Pancreas (tissue), 10 donors: Measurements from ENCODE around the gene CIROP. TPM values are rescaled to one million over a fixed set of nuclear protein-coding genes. Genes with fewer than 3 reads are reported as not detected.

Experiments used
- ATAC-seq, 4 donors: fragments of 200-7000 bp; cut with Tn5 transposase; one replicate each; pipeline versions ENCODE4 v1.8.0 to v1.9.1; 2020; ENCODE audit warnings: mild to moderate bottlenecking in 4 of 4, moderate library complexity in 4 of 4
- DNase-seq, 6 donors: peaks; one replicate each; pipeline ENCODE4 v3.0.0-alpha.2; 2020
- FAIRE-seq: peaks from 2 replicates; lab custom pipeline; 2012; peaks lifted over from hg19 to GRCh38; lab: Jason Lieb, UNC
- H3K27ac ChIP-seq, 4 donors: fragments of 200-600 bp; sonication (generic); 1 replicate in 3 of 4; 2 replicates in 1 of 4; pipeline versions ENCODE4 v1.5.0 to v1.8.0; 2020
- H3K27me3 ChIP-seq, 4 donors: fragments of 200-600 bp; one replicate each; pipeline ENCODE4 v1.8.0; 2021
- H3K36me3 ChIP-seq, 3 donors: fragments of 200-600 bp; sonication (generic) in 1 of 3; one replicate each; pipeline versions ENCODE4 v1.5.0 to v1.8.0; 2020 to 2021
- H3K4me1 ChIP-seq, 3 donors: fragments of 200-600 bp; one replicate each; pipeline ENCODE4 v1.8.0; 2021
- H3K4me3 ChIP-seq, 4 donors: fragments of 200-600 bp; sonication (generic) in 2 of 4; one replicate each; pipeline versions ENCODE4 v1.5.0 to v1.8.0; 2020 to 2021
- H3K9me3 ChIP-seq, 4 donors: fragments of 200-600 bp; one replicate each; pipeline ENCODE4 v1.8.0; 2021
- CTCF ChIP-seq, 4 donors: fragments of 200-600 bp; sonication (generic) in 3 of 4; IDR thresholded peaks; one replicate each; pipeline versions ENCODE4 v1.5.0 to v1.8.0; 2021; ENCODE audit warnings: antibody characterized with exemption in 4 of 4
- WGBS, 2 donors: extraction: QIAGEN DNeasy Blood & Tissue Kit; methylation state at CpG; one replicate each; pipeline ENCODE4 v1.1.7; 2013; 5-methylcytosine and 5-hydroxymethylcytosine counted together
- intact Hi-C, 3 donors: fragments of 100-400 bp; cut with DNase I; formaldehyde crosslinking; loops; one replicate each; pipeline versions ENCODE4 v1.11.1 to v1.14.2; 2022
- polyA plus RNA-seq, 2 donors: library from polyadenylated mRNA; stranded (reverse); fragments of 200-250 nt; gene quantifications; one replicate each; pipeline ENCODE4 v1.2.3, GENCODE V29; 2013
- total RNA-seq, 6 donors: library from RNA; stranded (reverse); fragmentation: NEBNext Ultra II Directional in 4 of 6; extraction: Animal tissue kit (Norgen Biotek cat#: 25700) in 4 of 6; gene quantifications; one replicate each; pipeline versions ENCODE4 v1.2.1 to v1.2.4, GENCODE V29; 2021 to 2023
- donor health status: healthy with polysubstance abuse.
- donor health status: DM: no; HTN: no; CAD: no; lungs with moderate emphysema.
- donor health status: DM: no; HTN: no; CAD: no.
- donor health status: control.
- donor health status: control.
- donor health status: Bipolar disorder and iron deficiency.
- donor health status: DM: yes; HTN: yes; CAD: no.
- donor health status: DM: no; HTN: no; CAD: no.
- donor health status: DM: no; HTN: no; CAD: no.
- donor health status: DM: yes; HTN: yes; CAD: no.

The CIROP gene
- total and polyA plus RNA-seq, 8 donors, result not detected

- 65 to 70% methylated on average over 2 of the region's 2 CpGs for WGBS, 2 donors
- TF ChIP-seq CTCF (IDR thresholded peaks at IDR 0.05), result no peak
- Histone ChIP-seq H3K4me3 (no peak overlapping the region), H3K9me3 (no peaks in the 10 kb centered on the region), H3K4me1 (peaks cover 5 to 21% (median 18%) of the 10 kb centered on the region in 3 donors), H3K27me3 (no peaks in the 10 kb centered on the region), H3K36me3 (peaks cover 0 to 36% (median 18%) of the 10 kb centered on the region in 3 donors), H3K27ac (no peak overlapping the region)
- FAIRE-seq, result no peak
- no peak for ATAC-seq
- intact Hi-C loops, result no loop called here
- no peak for DNase-seq
Observed at GRCh38 chr14:23093104-23093503, 11.7 kb downstream of the CIROP start.

- Histone ChIP-seq H3K27ac (no peak overlapping the region), H3K4me3 (no peak overlapping the region), H3K36me3 (peaks cover 0 to 41% (median 18%) of the 10 kb centered on the region in 3 donors), H3K9me3 (no peaks in the 10 kb centered on the region), H3K27me3 (no peaks in the 10 kb centered on the region), H3K4me1 (peaks cover 2 to 17% (median 15%) of the 10 kb centered on the region in 3 donors)
- ATAC-seq (no peak), DNase-seq (no peak), FAIRE-seq (no peak)
- no peak for TF ChIP-seq CTCF (IDR thresholded peaks at IDR 0.05)
- intact Hi-C loops, result no loop called here
- WGBS, 2 donors, result 80 to 91% methylated on average over 10 to 12 of the region's 12 CpGs
Observed at GRCh38 chr14:23091294-23092225, 13.2 kb downstream of the CIROP start.

DNA sequence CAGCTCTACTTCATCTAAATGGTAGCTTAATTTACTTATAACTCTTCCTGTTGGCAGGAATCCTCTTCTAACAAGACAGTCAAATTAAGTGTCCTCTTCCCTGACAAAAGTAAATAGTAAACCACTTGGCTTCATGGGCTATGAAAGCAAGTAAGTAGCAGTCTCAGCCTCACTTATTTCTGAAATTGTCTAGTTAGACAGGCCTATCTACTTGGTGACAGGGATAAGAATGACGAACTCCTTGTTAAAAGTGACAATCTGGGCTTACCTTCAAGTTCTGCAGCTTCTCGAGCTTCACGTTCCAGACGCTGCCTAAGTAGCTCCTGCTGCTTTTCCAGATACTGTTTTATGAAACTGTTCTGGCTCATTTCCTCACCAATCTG is 14.5 kb downstream of the CIROP start:
- no peak for TF ChIP-seq CTCF (IDR thresholded peaks at IDR 0.05)
- 82% methylated on average over 4 of the region's 4 CpGs for WGBS, 2 donors
- Histone ChIP-seq H3K36me3 (peaks cover 0 to 53% (median 21%) of the 10 kb centered on the region in 3 donors), H3K27ac (no peak overlapping the region), H3K4me1 (peaks cover 0 to 15% (median 15%) of the 10 kb centered on the region in 3 donors), H3K4me3 (no peak overlapping the region), H3K27me3 (no peaks in the 10 kb centered on the region), H3K9me3 (no peaks in the 10 kb centered on the region)
- intact Hi-C loops, result no loop called here
- FAIRE-seq, result no peak
- ATAC-seq, result no peak
- DNase-seq, result no peak

GRCh38 chr14:23089498-23090253 is 15.1 kb downstream of the CIROP start:
- Histone ChIP-seq H3K27ac (no peak overlapping the region), H3K9me3 (no peaks in the 10 kb centered on the region), H3K27me3 (no peaks in the 10 kb centered on the region), H3K36me3 (peaks cover 0 to 59% (median 22%) of the 10 kb centered on the region in 3 donors), H3K4me3 (no peak overlapping the region), H3K4me1 (peaks cover 0 to 15% (median 15%) of the 10 kb centered on the region in 3 donors)
- FAIRE-seq, result no peak
- no peak for ATAC-seq
- intact Hi-C loops, result no loop called here
- no peak for TF ChIP-seq CTCF (IDR thresholded peaks at IDR 0.05)
- WGBS, 2 donors, result 91 to 96% methylated on average over 12 of the region's 12 CpGs
- no peak for DNase-seq
